Effector memory CD8-positive, alpha-beta T cell (primary cell): ENCODE data around the gene CDH16.

Experiments
- ATAC-seq: fragments of 150-1000 bp; cut with Tn5 transposase; replicated peaks from 2 replicates; pipeline ENCODE4 v1.10.0; 2021; ENCODE audit warnings: mild to moderate bottlenecking, moderate library complexity
- DNase-seq, 3 experiments: peaks; one replicate each; pipeline ENCODE4 v3.0.0; 2021
- H3K27ac Mint-ChIP-seq, 2 donors: one replicate each; pipeline ENCODE4 v1.8.0; 2022; ENCODE audit warnings: mild to moderate bottlenecking in 2 of 2, mixed read lengths in 2 of 2, moderate library complexity in 2 of 2
- H3K27me3 Mint-ChIP-seq, 2 donors: one replicate each; pipeline ENCODE4 v1.8.0; 2022; ENCODE audit warnings: mixed read lengths in 2 of 2
- H3K36me3 Mint-ChIP-seq: one replicate; pipeline ENCODE4 v1.8.0; 2022; ENCODE audit warnings: mild to moderate bottlenecking, moderate library complexity, mixed read lengths; ENCODE audit not compliant: insufficient read depth
- H3K4me1 Mint-ChIP-seq, 2 donors: one replicate each; pipeline ENCODE4 v1.8.0; 2022; ENCODE audit warnings: low read depth in 2 of 2, mixed read lengths in 2 of 2
- H3K4me3 Mint-ChIP-seq, 2 donors: one replicate each; pipeline ENCODE4 v1.8.0; 2022; ENCODE audit warnings: mild to moderate bottlenecking in 2 of 2, mixed read lengths in 2 of 2, moderate library complexity in 2 of 2
- H3K9me3 Mint-ChIP-seq, 2 donors: one replicate each; pipeline ENCODE4 v1.8.0; 2022; ENCODE audit warnings: mixed read lengths in 2 of 2

Gene CDH16

GRCh38 chr16:66908762-66909559 is 9.7 kb downstream of the CDH16 start:
- no peaks in the 10 kb centered on the region for H3K9me3 Mint-ChIP-seq
- peaks cover 8% of the 10 kb centered on the region for H3K36me3 Mint-ChIP-seq
- peaks cover 0 to 9% of the 10 kb centered on the region in 2 donors for H3K4me1 Mint-ChIP-seq
- ATAC-seq = no peak
- H3K27ac Mint-ChIP-seq = no peak overlapping the region
- no peak overlapping the region for H3K4me3 Mint-ChIP-seq
- no peak for DNase-seq
- peaks cover 0 to 6% of the 10 kb centered on the region in 2 donors for H3K27me3 Mint-ChIP-seq

GRCh38 chr16:66908116-66908515 is 10.6 kb downstream of the CDH16 start:
- H3K4me3 Mint-ChIP-seq = no peak overlapping the region

GRCh38 chr16:66906916-66907836 is 11.5 kb downstream of the CDH16 start:
- H3K9me3 Mint-ChIP-seq = no peaks in the 10 kb centered on the region
- no peak for ATAC-seq
- peaks cover 0 to 6% of the 10 kb centered on the region in 2 donors for H3K27me3 Mint-ChIP-seq
- H3K36me3 Mint-ChIP-seq = peaks cover 8% of the 10 kb centered on the region
- no peak for DNase-seq
- peaks cover 0 to 9% of the 10 kb centered on the region in 2 donors for H3K4me1 Mint-ChIP-seq
- H3K4me3 Mint-ChIP-seq = no peak overlapping the region
- peak overlapping the region; percentile 10 to 36 for H3K27ac Mint-ChIP-seq

More at GRCh38 chr16:66908116-66908515, 10.6 kb downstream of the CDH16 start:
- no peak for ATAC-seq
- H3K27ac Mint-ChIP-seq = no peak overlapping the region
- H3K36me3 Mint-ChIP-seq = peaks cover 8% of the 10 kb centered on the region
- no peaks in the 10 kb centered on the region for H3K9me3 Mint-ChIP-seq
- peaks cover 0 to 9% of the 10 kb centered on the region in 2 donors for H3K4me1 Mint-ChIP-seq
- DNase-seq = no peak
- peaks cover 0 to 6% of the 10 kb centered on the region in 2 donors for H3K27me3 Mint-ChIP-seq

DNA sequence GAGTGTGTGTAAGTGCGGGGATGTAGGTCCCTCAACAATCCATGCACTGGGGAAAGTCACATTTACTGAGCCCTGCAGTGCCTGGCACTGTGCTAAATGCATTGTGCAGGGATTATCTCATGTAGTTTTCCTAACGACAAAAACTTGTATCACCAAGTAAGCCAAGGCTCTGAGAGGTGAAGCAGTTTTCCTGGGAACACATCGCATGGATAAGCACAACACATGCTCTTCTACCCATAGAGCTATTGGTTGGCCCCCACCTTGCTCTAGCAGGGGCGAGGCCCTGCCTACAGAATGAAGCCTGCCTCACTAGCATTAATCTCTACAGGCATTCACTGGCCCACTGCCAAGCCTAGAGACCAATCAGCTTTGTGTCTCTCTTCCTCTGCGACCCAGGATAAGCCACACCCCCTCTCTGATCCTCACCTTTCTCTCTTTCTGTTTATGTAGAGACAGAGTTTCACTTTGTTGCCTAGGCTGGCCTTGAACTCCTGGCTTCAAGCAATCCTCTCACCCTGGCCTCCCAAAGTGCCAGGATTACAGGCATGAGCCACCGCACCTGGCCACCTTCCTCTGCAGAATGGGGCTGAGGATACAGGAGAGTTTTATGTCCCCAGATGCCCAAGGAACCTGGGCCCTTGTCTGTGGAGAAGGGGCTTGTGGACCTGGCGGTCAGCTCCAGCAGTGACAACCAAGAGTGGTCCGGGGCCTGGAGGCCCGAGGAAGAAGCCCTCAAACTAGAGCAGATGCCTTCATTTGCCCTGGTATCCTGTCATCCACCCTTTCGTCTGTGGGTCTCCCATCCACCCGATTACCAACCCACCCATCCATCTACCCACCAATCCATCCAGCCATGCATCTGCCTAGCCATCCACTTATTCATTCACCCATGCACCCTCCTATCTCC is 12.8 kb downstream of the CDH16 start:
- no peak overlapping the region for H3K4me3 Mint-ChIP-seq
- H3K27ac Mint-ChIP-seq = peak overlapping the region; percentile 20 to 36
- H3K4me1 Mint-ChIP-seq = peaks cover 0 to 9% of the 10 kb centered on the region in 2 donors
- peaks cover 8% of the 10 kb centered on the region for H3K36me3 Mint-ChIP-seq
- ATAC-seq (no peak), DNase-seq (no peak)
- H3K9me3 Mint-ChIP-seq = no peaks in the 10 kb centered on the region
- no peaks in the 10 kb centered on the region for H3K27me3 Mint-ChIP-seq

- no peaks in the 10 kb centered on the region for H3K27me3 Mint-ChIP-seq
- H3K27ac Mint-ChIP-seq = no peak overlapping the region
- H3K36me3 Mint-ChIP-seq = peaks cover 8% of the 10 kb centered on the region
- H3K9me3 Mint-ChIP-seq = no peaks in the 10 kb centered on the region
- peaks cover 0 to 9% of the 10 kb centered on the region in 2 donors for H3K4me1 Mint-ChIP-seq
- no peak overlapping the region for H3K4me3 Mint-ChIP-seq
- DNase-seq (no peak), ATAC-seq (no peak)
These were observed 13.6 kb downstream of the CDH16 start for GRCh38 chr16:66904846-66905632.

DNA sequence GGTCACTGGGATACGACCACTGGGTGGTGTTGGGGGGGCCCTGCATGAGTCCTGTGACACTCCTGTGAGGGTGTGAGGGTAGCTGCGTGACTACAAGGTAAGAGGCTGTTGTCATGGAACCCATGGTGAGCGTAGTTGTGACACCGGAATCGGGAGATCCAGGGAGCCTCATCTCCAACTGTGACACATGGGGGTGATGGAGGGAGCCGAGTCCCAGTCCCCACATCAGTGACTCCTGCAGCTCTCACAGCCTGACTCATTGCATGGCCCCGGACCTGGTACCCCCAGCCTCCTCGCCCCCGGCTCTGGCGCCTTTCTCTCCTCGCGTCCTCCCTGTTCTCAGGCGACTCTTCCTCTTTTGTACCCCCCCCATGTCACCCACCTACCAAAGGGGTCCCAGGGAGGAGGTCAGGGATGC is 14.2 kb downstream of the CDH16 start:
- peaks cover 0 to 9% of the 10 kb centered on the region in 2 donors for H3K4me1 Mint-ChIP-seq
- DNase-seq (no peak), ATAC-seq (no peak)
- no peak overlapping the region for H3K4me3 Mint-ChIP-seq
- no peaks in the 10 kb centered on the region for H3K27me3 Mint-ChIP-seq
- no peaks in the 10 kb centered on the region for H3K9me3 Mint-ChIP-seq
- H3K36me3 Mint-ChIP-seq = peaks cover 8% of the 10 kb centered on the region
- no peak overlapping the region for H3K27ac Mint-ChIP-seq

DNA sequence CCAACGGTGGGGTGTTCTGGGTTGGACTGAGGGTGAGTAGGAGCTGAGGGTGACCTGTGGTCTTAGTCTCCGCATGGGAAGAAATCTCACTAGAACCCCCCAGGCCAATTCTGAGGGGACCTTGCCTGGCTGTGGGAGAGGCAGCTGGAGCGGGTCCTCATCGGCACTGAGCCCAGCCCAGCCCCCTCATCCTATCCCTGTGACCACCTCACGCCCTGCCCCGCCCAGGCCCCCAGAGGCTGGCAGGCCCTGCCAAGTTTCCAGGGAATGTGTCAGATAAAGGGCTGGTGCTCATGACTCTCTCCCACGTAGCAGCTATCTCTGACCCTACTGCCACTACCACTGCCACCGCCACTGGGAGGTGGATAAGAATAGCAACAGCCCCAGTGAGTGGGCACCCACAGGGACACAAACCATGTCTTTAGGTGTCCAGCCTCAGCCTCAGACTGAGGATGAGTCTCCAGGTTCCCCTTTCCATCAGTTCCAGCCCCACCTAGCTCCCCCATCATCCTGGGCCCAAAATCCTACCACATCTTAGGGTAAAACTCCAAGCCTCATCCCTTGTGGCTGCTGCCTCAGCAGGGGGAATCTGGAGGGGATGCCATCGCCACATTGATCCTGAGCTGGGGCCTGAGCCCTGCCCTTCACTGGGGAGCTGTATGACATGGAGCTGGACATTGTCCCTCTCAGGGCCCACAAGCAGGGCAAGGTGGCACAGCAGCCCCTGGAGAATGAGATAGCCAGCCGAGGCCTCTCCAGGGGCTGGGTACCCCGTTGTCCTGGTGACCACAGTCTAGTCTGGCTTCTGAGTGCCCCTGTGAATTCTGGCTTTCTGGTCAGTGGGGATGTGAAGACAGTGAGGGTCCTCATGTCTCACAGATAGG is 14.9 kb downstream of the CDH16 start:
- H3K4me1 Mint-ChIP-seq = peaks cover 0 to 9% of the 10 kb centered on the region in 2 donors
- ATAC-seq = no peak
- DNase-seq = no peak
- H3K4me3 Mint-ChIP-seq = no peak overlapping the region
- no peak overlapping the region for H3K27ac Mint-ChIP-seq
- peaks cover 8% of the 10 kb centered on the region for H3K36me3 Mint-ChIP-seq
- H3K27me3 Mint-ChIP-seq = no peaks in the 10 kb centered on the region
- H3K9me3 Mint-ChIP-seq = no peaks in the 10 kb centered on the region

- Mint-ChIP-seq H3K4me3 (no peak overlapping the region), H3K27me3 (no peaks in the 10 kb centered on the region), H3K36me3 (peaks cover 2% of the 10 kb centered on the region), H3K27ac (no peak overlapping the region), H3K9me3 (no peaks in the 10 kb centered on the region), H3K4me1 (peaks cover 0 to 9% of the 10 kb centered on the region in 2 donors)
- DNase-seq (no peak), ATAC-seq (no peak)
These were observed 15.8 kb downstream of the CDH16 start for GRCh38 chr16:66902648-66903543.

GRCh38 chr16:66901626-66902025 is 17.1 kb downstream of the CDH16 start:
- DNase-seq (no peak), ATAC-seq (no peak)
- Mint-ChIP-seq H3K9me3 (no peaks in the 10 kb centered on the region), H3K27ac (no peak overlapping the region), H3K4me1 (peaks cover 0 to 9% of the 10 kb centered on the region in 2 donors), H3K36me3 (peaks cover 2% of the 10 kb centered on the region), H3K27me3 (no peaks in the 10 kb centered on the region), H3K4me3 (no peak overlapping the region)

GRCh38 chr16:66900721-66901441 is 17.8 kb downstream of the CDH16 start:
- H3K4me3 Mint-ChIP-seq = no peak overlapping the region
- H3K4me1 Mint-ChIP-seq = peaks cover 0 to 5% of the 10 kb centered on the region in 2 donors
- H3K9me3 Mint-ChIP-seq = no peaks in the 10 kb centered on the region
- no peak for DNase-seq
- H3K36me3 Mint-ChIP-seq = peaks cover 2% of the 10 kb centered on the region
- no peak overlapping the region for H3K27ac Mint-ChIP-seq
- no peak for ATAC-seq
- no peaks in the 10 kb centered on the region for H3K27me3 Mint-ChIP-seq
